ENCODE measurements around the gene LNX1.

The LNX1 gene

DNA sequence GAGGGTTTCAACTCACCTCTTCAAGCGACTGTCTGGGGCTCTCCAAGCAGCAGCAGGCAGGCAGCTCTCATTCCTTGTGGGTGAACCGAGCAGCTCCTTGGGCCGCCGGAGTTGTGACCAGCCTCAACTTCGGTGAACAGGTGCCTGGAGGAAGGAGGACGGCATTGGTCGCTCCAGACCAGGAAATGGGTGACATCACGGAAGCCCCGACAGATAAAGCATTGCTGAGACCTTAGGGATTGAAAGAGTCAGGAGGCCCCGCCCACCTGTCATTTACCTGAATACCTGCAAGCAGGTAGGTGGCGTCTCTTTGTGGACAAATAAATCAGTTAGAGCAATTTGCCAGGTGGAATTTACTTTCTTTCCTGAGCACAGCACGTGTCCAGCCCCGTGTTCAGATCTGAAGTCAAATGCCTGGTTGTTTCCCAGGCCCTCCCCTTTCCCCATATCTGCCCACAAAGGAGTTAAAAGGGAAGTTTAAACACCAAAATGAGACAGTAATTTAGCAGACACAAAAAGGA is at the start of gene LNX1:
LNX1 (minus strand) TSS at position 115 of the 521 bp plus-strand sequence. CDS start 17,484 bp downstream, outside the sequence.
- FAIRE-seq = no peak

DNA sequence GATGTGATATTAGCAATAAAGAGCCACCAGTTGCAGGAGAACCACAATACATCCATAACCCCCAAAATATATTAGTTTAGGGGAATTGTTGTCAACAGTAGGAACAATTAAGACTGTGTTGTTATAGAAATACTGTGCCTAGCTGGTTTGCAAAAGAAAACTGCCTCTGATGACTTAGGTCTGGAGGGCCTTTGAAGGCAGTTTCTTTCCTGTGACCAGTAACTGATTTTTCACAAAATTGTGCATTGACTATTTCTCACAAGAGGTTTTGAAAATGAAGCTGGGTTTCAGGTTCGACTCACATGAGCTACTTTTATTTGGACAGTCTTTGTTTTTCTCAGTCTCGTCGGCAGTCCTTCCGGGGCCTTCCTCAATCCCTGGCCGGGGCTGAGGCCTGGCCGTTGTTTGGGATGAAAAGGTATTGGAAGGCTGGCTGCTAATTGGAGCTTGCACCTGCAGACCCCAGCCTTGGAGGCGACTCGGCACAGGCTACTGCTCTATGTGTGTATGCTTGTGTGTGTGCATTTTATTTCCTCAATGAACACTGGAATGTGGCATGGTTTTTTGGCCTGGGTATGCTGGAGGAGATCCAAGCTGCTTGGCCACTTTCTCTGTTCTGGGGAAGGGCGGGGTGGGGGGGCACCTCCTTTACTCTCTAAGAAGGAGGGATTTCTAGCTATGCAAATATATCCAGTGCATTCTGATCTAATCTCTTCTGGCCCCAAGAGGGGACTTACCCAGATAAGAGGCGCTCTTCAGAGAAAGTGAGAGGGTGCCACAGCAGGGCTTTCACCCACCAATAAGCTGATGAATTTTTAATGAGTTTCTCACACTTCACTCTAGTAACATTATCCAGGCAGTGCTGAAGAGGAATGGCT is 49.5 kb upstream of the LNX1 start:
- no peak for FAIRE-seq

DNA sequence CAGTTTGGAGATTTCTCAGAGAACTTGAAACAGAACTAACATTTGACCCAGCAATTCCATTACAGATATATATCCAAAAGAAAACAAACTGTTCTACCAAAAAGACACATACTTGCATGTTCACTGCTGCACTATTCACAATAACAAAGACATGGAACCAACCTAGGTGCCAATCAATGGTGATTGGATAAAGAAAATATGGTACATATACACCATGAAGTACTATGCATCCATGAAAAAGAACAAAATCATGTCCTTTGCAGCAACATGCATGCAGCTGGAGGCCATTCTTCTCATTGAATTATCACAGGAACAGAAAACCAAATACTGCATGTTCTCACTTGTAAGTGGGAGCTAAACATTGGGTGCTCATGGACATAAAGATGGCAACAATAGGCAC is 47.6 kb upstream of the LNX1 start:
- no peak for FAIRE-seq

DNA sequence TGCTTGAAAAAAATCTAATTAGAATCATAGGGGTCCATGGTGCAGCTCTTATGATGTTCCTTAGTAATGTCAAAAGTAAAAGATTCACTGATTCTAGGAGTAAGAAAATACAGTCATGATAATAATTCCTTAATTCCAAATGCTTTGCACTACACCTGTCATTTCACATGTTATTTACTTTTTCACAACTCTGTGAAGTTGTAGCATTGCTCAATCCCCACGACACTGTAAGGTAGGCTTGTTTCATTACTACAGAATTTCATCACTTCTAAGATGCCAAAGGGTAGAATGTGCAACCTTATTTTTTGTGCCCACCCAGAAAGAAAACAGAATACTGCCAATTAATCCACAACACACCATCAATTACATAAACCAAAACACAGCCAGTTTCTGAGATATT is 46.1 kb upstream of the LNX1 start:
- no peak for FAIRE-seq

DNA sequence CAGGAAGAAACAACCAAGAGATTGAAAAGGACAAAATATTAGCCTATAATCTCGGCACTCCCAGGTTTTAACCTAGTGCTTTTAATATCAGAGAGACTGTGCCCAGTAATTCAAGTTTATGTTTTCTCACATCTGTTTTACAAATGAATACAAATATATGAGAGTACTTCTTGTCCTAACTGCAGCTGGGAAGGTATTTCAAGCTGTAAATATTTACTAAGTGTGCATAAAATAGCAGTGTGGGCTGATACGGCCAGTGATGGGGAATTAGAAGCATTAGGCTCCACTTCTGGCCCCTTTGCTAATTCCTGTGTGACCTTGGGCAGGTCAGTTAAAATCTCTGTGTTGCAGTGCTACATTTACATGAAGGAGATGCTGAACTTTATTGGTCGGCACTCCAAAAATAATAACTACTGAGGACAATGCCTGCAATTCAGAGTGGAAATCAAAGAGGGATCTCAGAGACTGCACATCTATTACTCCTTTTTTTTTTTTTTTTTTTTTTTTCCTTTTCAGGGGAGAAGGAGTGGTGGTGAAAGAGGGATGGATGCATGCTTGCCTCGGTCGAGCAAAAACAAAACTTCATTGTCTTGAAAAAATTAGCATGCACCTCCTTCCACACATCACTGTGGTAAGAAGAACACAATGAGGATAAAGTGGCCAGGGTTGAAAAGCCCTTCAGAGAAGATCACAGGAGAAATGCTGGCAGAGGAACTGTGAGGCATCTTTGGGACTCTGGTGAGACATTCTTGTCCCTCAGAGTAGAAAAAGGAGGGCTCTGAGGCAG is 44.6 kb upstream of the LNX1 start:
- no peak for FAIRE-seq

DNA sequence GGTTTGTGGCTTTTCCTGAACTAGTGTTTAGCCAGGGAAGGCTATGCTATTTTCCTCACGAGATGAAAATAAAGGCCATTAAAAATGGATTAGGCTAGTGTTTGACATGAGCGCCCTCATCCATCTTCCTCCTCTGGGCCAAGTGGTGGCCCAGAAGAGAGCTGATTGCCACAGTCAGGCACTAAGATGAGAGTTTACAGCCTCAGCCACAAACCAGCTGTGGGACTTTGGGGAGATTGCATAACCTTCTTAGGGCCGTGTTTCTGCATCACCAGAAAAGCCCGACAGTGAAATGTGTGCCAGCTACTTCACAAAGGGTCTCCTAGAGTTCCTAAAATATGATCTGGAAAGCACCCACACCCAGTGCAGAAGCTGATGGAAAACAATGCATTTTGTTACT is 42.3 kb upstream of the LNX1 start:
- no peak for FAIRE-seq

DNA sequence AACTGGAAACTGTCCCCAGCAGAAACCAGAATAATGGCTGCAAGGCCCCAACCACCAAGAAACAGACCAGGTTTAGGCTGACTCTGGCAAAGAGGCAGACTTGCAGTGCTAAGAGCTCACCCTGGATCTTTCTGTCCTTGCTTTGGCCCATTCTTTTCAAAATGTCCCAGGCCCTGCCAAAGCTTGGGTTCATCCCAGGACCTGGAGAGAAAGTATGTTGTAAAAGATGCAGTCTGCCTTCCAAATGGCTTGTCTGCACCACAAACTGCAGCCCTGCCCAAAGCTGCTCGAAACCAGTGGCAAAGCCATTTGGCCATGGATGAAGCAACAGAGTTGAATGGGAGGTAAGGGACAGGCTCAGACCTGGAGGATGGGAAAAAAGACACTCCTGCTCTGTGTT is 38.0 kb upstream of the LNX1 start:
- no peak for FAIRE-seq

DNA sequence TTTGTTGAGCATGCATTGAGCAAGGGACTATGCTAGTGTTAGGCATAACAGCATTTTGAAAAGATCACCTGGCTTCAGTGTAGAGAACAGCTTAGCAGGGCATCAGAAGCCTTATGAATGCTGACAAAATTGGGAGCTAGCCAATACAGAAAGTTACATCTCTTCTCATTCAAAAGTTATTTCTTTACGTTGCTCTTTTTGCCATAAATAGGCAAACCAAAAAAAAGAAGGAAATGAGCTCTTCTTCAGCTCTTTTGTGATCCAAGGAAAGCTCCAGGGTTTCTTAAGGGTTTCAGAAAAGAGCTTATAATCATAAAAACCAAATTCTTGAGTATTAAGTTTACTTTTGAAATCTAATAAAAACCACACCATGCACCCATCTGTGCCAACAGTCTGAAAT is 35.2 kb upstream of the LNX1 start:
- no peak for FAIRE-seq

DNA sequence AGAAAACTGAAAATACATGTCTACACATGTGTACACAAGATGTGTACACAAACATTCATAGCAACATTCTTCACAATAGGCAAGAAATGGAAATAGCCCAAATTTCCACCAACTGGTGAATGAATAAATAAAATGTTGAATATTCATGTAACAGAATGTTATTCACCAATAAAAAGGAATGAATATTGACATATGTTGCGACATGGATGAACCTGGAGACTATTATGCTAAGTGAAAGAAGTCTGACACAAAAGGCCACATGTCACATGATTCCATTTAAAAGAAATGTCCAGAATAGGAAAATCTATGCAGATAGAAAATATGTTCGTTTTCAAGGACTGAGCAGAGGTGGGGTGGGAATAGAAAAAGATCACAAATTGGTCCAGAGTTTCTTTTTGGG is 34.6 kb upstream of the LNX1 start:
- FAIRE-seq = no peak

DNA sequence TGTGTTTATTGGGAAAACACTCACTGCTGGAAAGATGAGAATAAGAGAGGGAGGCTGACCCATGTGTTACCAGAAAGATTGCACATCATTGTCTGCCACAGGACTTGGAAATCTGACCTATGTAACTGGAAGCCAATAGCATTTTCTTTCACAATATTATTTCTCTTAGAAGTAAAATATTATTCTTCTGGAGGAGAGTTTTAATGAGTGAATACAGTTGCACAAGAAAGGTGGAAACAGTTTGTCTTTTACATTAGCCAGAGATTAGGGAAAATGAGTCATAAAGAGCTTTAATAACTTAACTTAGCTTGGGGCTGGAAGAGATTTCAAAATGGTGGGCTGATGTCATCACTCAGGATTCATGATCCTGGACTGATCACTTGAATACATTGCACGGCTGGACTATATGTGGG is 31.5 kb upstream of the LNX1 start:
- no peak for FAIRE-seq

DNA sequence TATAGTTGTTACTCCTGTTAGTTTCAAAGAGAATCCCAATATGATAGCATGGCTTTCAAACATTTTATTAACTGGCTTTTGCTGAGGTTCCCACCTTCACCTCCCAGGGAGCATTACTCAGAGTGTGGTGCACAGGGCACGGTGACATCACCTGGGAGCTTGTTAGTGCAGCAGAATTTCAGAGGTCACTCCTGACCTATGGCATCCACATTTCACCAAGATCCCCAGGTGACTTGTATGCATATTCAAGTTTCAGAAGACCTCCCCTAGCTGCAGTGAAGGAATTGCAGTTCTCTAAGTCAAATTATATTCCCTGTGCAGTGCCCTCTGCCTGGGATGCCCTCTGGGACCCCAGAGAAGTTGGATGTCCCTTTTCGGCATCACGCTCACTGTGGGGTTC is 29.7 kb upstream of the LNX1 start:
- no peak for FAIRE-seq

DNA sequence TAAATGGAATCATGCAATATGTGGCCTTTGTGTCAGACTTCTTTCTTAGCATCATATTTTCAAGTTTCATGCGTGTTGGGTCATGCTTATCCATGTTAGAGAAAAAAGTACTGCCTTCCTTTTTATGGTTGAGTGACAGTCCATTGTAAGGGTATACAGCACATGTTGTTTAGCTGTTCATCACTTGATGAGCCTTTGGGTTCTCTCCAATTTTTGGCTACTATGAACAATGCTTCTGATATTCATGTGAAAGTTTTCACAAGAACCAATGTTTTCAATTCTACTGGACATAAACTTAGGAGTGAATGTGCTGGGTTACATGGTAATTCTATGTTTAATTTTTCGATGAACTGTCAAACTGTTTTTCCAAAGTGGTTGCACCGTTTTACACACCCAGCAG is 28.1 kb upstream of the LNX1 start:
- FAIRE-seq = no peak

DNA sequence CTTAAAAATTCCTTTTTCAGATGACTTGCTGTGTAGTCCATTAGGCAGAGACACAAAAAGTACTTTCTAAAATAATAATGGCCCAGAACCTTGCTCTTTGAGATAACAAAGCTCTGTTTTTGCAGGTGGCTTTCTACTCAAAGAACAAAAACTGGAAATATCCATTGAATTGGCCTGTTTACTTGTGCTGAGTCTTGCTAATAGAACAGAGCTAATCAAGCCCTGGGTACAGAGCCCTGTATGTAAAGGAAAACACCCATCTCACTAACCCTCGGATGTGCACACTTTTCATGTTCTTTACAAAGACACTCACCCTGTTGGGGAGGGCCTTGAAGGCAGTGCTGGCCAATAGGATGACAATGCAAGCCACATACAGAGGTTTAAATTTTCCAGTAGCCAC is 27.0 kb upstream of the LNX1 start:
- no peak for FAIRE-seq

DNA sequence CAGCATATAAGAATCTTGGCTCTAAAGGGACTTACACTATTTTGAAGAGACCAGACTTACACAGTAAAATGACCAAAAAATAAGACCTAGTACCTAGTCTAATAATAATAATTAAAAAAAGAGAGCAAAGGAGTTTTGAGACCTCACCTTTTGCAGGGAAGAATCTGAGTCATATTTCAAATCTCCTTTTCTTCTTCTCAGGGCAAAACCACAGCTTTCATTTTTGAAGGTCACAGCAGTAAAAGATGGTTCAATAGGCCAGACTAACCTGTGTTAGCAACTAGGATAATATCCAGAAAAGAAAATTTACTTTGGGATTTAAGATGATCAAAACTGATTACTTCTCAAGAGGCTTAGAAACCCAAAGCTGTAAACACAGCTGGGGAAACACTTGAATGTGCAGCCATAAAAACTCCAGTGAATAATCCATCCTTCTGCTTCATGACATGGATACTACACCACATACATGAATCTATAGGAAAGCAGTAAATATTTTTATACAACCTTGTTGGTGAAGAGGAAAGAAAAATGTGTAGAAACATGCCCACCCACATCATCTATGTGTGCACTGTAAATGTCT is 25.9 kb upstream of the LNX1 start:
- no peak for FAIRE-seq

DNA sequence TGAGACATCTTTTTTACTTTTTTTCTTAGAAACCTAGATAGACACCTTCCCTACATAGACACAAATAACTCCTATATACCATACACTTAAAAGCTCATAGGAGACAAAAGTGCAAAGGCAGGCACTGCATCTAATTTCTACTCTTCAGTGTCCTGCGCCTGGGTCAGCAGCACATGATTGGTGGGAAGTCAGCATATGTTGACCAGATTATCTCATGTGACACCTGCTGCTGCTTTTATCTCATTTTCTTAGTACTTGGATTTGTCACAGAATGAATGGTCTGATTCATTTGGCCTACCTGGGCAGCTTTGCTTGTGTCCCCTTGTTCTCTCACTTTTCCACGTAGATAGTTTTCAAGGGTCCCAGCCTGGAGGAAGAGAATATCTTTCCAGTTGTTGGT is 24.9 kb upstream of the LNX1 start:
- FAIRE-seq = no peak

DNA sequence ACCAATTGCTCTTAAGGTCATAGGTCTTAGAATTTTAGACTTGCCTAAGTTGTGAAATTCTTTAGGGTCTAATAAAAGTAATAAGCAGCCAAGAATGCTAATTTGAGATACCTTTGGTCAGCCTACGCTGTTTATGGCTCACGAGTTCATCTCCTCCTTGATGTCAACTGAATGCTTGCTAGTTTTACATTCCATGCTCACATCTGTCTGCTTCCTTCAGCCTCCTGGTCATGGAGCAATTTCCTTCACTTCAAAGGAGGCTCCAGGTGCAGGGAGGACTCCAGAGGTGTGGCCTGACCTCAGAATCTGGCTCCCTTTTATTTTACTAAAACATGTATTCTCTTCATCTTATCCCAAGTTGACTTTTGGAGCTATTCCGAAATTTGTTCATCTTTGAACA is 23.3 kb upstream of the LNX1 start:
- no peak for FAIRE-seq

DNA sequence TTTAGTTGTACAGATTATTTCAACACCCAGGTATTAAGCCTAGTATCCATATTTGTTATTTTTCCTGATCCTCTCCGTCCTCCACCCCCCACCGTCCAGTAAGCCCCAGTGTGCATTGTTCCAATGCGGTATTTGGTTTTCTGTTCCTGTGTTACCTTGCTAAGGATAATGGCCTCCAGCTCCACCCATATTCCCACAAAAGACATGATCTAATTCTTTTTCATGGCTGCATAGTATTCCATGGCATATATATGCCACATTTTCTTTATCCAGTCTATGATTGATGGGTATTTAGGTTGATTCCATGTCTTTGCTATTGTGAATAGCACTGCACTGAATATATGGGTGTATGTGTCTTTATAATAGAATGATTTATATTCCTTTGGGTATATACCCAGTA is 22.1 kb upstream of the LNX1 start:
- FAIRE-seq = no peak

DNA sequence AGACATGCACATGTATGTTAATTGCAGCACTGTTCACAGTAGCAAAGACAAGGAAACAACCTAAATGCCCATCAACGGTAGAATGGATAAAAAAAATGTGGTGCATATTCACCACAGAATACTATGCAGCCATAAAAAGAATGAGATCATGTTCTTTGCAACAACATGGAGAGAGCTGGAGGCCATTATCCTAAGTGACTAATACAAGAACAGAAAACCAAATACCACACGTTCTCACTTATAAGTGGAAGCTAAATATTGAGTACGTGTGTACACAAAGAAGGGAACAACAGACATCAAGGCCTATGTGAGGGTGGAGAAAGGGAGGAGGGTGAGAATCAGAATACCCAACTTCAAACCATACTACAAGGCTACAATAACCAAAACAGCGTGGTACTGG is 17.4 kb upstream of the LNX1 start:
- no peak for FAIRE-seq

DNA sequence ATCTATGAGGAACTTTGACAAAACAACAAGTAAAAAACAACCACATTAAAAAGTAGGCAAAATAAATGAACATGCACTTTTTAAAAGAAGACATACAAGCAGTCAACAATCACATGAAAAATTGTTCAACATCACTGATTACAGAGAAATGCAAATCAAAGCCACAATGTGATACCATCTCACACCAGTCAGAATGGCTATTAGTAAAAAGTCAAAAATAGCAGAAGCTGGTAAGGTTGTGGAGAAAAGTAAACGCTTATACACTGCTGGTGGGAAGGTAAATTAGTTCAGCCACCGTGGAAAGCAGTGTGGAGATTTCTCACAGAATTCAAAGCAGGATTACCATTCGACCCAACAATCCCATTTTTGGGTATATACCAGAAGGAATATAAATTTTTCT is 17.0 kb upstream of the LNX1 start:
- no peak for FAIRE-seq

DNA sequence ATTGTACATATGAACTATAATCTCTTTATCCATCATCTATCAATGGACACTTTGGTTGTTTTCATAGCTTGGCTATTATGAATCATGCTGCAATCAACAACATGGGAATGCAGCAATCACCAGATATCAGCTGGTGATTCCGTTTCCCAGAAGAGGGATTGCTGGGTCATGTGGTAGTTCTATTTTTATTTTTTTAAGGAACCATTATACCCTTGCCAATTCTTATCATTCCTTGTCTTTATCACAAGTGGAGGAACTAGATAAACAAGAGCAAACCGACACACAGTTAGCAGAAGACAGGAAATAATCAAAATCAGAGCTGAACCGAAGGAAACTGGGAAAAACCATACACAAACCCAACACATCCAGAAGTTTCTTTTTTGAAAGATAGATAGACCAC is 14.5 kb upstream of the LNX1 start:
- no peak for FAIRE-seq

DNA sequence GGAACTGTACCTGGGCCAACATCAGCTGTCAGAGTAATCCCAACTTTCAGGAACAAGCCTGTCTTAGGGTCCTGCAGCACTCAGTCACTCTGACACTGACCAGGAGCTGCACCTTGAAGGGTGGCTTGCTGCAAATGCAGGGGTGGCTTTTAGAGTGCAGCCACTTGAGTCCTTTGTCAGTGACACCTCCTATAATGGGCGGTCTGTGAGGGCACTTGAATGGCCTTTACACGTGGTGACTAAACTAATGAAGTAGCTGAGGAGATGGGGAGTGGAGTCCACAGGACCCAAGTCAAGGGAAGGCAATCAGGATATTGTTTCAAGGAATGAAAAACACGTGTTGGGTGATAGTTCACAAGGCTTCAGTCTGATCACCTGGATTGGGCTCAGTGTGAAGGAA is 11.1 kb upstream of the LNX1 start:
- no peak for FAIRE-seq

DNA sequence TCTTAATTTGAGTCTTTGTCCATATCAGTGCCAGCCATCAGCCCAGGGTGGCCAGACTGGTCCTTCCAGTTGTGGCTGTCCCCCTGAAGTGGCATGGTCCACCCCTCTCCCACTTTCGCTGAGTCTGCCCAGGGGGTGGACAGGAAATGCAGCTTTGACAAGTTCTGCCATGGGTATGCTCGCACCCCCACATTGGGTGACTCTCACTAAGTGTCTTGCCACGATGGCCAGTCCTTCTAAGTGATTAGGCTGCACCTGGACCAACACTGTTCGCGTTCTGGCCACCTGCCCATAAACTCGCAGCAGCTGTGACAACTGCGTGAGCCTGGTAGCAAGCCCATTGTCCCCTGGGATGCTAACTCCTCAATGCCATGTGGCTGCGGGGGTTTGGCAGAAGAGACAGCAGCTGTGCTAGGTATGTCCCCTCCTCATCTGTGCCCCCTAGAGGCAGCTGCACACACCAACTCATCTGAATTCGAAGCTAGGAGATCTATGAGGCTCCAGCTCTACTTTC is 10.0 kb upstream of the LNX1 start:
- no peak for FAIRE-seq

DNA sequence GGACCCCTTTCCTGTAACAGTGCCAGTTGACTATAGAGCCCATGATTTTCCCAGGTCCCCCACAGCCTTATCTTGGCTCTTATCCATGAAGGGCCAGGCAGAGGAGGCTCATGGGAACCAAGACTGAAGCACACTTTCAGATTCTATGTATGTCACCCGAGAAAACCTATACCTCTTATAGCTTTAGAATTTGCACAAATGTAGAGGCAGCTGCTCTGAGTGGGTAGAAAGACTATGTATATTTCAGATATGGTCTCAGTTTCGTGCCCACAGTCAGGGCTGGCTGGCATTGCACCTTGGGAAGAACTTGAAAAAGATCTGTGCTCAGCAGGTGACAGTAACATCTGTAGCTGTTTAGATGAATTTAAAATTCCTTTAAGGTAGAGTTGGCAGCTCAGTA is 8.3 kb upstream of the LNX1 start:
- no peak for FAIRE-seq

DNA sequence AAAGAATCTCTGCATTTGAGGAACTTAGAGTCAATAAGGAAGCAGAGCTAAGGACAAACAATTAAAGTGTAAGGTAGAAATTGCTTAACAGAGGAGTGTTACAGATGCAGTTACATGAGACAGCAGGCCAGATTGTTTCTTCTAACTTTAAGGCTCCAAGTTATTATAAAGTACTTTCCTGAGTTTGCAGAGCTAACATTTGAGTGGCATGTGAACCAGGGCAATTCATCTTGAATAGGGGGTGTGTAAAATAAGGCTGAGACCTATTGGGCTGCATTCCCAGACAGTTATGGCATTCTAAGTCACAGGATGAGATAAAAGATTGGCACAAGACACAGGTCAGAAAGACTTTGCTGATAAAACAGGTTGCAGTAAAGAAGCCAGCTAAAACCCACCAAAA is 7.6 kb upstream of the LNX1 start:
- FAIRE-seq = no peak

Data from G401.6 (cell line).